NCI-H2029 (cell line): Measurements from ENCODE around the gene ZIC2.

Experiments used
- DNase-seq: peaks from one replicate; lab custom pipeline; 2025; lab: John Stamatoyannopoulos, UW

ZIC2 gene

DNA sequence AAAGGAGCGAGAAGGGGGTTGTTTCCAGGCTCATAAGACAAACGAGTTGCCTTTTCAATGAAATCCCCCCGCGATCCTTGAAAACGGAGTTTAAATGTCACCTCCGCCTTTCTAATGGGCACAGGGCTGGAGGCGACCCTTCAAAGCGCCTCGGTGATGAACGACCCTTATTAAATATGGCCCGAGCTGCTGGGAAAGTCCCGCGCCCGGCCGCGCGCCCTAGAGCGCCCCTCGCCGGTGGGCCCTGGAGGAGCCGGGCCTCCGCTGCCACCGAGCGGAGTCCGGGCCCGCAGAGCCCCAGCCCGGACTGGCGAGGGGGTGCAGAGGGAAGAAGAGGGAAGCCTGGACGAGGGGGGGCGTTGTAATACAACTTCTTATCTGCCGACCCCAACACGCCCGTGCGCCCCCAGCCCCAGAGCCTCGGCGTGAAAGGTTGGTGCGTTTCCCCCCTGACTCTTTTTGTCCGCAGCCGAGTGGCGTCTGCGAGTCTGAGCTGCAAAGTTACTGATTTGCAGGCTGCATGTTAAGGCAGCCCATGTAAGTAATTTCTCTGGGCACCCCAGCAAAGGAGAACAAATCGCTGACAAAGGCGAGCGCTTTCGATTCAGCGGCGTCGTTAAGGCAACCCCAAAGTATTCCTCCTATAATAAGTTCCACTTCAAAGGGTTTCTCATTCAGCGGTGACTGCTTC lies 21.9 kb upstream of the ZIC2 start:
- DNase-seq, result no peak

DNA sequence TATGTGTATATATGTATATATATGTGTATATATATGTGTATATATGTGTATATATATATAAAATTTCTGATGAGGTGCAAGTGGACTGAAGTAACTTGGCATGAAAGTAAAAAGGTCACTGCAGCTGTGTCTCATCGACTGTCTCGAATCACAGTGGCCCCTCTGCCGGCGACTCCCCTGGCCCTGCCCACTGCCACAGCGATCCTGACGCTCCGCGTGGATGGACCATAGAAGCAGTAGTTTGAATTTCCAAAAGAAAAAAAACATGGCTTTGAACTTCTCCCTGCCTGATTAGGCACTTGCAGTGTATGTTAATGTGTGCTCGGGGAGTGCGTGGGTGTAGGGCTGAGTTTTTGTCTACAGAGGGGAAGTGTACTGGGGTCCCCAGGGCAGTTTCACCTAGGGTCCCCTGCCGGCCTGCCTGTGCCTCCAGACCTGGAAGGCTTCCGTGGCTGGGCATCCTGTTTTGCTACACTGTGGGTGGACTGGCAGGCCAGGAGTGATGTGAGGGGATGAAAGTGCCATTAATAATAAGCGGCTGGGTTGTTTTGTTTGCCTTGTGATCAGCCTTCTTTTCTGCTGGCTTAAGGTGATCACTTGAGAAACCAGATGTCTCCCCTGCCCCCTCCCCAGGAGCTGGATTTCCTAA lies 20.8 kb upstream of the ZIC2 start:
- DNase-seq, result no peak

DNA sequence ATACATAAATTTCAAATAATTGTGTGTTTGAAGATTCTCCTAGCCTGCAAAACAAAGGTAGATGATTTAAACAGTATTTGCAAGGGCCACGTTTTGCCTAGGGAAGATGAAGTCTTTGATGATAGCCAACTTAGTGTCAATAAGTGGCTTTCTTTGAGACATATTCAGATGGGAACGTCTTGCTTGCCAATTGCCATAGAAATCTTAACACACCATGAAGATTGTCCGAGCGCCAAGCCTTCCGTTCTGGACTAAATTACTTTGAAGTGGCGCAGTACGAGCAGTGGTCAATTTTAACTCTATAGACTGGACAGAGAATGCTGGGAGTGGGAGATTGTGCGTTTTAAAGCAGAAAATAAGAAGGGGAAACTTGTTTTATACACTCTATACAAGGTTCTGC lies 19.9 kb upstream of the ZIC2 start:
- no peak for DNase-seq

DNA sequence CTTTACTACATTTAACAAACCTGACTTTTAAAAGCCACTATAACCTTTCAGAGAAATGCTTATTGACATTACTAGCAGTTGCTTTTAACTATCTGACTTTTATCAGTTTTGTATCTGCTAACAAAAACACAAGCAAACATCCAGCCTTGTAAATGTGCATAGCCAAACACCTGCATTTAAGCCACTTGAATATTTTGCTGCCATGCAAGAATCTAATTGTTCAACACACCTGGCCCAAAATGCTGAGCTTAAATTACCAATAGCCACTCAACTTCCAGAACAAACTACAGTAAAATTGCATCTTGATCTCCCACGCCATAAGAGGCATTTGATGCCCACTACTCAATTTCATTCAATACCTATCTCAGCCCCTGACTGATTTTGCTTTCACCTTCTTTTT lies 19.3 kb upstream of the ZIC2 start:
- DNase-seq, result no peak

DNA sequence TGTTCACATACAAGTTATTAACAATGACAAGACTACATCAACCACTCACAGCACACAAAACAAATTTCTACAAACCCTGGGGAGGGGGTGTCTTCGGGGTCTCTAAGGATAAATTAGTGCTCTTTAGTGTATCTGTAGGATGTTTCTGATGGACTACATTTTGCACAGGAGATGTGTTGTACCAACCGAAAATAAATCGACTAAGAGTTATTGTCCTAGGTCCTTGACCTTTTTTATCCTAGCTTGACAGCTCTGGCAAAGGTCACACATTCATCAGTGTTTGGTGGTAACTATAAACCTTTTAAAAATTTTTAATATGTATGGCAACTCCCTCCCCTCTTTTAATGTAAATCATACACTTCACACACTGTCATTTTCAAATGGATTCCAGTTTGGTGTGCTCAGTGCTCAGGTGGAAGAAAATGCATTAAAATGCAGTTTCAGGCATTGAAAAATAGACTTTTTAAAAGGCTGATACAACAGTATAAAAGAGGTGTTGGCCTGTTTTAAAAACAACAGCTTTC lies 17.7 kb upstream of the ZIC2 start:
- DNase-seq, result no peak

DNA sequence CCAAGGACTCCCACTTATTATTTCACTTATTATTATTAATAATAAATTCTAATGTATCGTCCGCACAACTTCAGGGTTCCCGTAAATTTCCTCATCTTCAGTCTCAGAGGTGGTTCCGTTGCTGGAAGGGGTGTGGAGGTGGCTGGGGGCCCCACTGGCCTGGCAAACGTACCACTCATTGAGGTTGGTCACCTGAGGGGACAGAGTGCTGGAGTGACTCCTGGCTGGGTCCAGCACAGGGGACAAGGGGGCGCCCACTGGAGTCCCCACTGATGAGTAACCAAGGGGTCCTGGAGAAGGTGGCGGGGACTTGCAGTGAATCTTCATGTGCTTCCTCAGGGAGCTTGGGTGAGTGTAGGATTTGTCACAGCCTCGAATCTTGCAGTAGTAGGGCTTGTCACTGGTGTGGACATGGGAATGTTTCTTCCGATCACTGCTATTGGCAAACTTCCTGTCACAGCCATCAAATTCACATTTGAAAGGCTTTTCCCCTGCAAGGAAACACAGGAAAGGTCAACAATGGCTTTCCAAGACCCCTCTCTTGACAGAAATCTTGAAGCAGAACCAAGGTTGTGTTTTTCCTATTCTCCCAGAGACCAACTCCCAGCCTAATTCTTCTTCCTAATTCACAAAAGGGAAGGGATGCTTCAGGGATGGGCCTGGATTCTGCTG lies 16.1 kb upstream of the ZIC2 start:
- no peak for DNase-seq

DNA sequence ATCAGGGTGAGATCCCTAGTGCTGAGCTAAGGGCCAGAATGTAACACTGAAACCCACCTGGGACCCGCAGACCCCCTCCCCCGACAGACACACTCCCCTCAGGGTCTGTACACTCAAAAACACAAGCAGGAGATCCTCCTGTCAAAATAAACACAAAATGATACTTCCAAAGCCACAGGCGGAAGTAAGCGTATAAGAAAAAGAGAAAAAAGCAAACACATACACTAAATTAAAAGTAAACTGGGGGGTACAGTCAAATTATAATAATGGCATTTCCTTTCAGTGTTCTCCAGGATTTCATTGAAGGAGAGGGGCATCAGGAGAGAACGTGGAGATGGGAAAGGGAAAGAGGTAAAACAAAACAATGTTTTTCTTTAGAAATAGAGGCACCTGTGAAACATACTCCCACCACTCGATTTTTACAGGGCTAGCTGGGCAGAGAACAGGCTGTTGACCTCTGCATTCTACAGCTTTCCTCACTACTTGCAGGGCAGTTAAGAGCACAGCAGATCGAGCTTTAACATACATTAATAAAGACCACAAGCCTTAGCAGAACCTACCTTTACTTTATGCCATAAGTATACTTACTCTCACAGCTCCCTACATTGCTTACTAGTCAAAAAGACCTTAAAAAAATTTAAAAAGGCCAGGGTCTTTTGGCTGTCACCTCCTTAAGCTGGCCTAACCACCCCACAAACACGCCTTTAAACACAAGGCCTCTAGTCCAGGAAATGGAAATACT lies 15.3 kb upstream of the ZIC2 start:
- DNase-seq, result no peak

DNA sequence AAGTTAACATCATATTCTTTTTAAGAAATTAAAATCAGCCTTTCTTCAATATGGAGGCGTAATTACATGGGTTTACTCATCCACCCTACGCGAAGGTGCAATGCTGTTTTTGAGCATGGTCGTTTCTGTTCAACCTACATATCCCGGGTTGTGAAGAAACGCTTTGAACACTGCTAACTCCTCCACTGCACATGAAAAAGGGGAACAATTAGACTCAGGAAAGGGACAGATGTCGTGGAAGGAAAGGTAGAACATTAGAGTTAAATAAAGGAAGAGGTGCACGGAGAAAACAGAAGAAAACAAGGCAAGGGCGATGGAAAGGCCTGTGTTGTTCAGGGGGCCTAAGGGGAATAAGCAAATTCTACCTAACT lies 14.1 kb upstream of the ZIC2 start:
- no peak for DNase-seq

DNA sequence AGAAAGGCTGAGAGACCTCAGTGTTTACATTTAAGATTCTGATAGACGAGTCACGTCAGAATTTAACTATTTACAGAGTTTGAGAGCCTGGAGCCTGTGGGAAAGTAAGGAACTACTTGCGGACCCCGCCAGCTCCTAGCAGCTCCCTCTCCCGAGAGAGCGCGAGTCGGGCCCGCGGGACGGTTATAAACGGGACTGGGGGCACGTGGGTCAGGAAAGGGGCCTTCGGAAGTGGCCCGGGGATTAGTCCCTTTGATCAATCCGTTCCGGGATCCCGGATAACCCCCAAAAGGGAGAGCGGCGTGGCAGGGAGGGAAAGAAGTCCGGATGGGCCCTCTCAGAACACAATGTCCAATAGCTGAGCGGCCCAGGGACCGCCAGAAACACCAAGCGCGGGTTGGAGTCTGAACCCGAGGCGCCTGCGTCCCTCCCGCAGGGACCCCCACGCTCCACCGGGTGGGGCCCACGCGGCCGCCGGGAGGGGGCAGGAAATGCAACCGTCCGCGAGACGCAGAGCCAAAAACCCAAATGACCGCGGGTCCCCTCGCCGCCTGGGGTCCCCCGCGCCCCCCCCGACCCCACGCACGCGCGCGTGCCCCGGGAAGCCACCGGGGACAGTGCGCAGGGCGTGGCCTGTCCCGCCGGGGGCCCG lies 13.6 kb upstream of the ZIC2 start:
- no peak for DNase-seq

DNA sequence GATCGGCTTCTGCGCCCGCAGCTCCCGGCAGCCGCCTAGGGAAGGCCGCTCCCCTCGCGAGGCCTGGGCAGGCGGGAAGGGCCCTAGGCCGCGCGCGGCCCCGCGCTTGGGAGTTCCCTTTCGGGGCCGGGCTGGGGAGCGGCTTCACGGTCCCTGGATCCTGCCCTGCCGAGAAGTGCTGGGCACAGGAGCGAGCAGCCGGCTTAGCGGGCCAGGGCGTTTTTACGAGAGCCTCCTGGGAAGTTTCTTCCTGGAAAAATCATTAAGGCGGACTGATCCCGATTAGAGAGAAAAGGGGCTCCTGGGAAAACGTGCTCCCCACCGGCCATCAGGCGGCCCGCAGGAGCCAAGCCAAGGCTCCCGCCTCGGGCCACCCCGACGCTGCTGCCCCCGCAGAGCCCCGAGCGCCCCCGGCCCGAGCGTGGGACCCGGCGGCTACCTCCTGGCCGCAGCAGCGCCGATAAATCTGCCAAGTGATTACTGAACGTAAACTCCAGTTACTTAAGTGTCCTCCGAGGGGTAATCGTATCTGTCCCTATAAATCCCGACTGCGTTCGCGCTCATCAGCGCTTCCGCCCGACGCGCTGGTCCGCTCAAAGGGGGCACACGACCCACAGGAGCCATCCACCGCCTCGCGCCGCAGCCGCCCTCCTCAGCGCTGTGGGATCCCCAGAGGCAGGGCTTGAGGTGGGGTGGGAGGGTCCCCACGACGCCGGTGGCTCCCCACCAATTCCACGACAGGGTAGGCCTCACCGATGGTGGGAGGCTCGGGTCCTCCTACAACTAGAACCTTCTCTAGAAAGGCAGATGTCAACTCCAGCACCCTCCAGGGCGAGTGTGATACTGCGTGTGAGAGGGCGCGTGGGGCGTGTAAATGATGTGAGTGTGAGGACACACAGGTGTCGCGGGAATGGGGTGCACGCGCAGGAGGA lies 12.8 kb upstream of the ZIC2 start:
- DNase-seq, result no peak

DNA sequence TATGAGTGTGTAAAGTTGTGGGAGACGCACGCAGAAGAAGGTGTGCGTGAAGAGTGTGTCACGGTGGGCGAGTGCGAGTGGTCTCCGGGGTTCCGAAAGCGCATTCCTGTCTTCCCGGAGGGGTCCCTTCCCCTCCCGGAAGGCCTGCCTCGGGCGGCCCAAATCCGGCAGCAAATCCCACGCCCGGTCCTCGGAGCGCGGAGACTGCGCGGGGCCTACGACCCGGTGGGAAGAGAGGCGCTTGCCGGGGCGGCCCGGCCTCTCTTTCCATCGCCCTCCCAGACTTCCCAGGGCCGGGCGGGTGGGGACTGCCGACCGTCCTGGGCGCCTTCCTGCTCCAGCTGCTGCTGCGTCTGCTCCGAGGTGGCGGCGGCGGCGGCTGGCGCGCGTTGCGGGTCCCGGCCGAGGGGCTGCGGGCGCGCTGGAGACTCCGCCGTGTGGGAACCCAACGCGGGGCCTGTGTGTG lies 12.1 kb upstream of the ZIC2 start:
- no peak for DNase-seq

DNA sequence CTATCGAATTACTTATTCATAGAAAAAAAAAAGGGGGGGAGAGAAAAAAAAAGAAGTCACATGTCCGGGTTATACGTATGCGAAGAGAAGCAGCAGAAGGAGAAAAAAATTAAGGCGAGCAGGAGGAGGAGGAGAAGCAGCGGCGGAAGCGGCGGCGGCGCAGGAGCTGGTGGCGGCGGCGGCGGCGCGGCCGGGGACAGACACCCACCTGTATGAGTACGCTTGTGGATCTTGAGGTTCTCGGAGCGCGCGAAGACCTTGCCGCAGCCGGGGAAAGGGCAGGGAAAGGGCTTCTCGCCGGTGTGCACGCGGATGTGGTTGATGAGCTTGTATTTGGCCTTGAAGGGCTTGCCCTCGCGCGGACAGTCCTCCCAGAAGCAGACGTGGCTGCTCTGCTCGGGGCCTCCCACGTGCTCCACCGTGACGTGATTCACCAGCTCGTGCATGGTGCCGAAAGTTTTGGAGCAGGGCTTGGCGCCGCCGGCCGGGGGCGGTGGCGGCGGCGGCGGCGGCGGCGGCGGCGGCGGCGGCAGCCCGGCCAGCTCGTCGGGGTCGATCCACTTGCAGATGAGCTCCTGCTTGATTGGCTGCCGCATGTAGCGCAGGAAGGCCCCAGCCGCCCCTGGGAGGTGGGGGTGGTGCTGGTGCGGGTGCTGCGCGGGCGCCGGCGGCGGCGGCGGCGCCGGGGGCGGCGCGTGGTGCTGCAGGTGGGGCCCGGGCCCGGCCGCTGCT lies 11.5 kb upstream of the ZIC2 start:
- DNase-seq, result no peak

DNA sequence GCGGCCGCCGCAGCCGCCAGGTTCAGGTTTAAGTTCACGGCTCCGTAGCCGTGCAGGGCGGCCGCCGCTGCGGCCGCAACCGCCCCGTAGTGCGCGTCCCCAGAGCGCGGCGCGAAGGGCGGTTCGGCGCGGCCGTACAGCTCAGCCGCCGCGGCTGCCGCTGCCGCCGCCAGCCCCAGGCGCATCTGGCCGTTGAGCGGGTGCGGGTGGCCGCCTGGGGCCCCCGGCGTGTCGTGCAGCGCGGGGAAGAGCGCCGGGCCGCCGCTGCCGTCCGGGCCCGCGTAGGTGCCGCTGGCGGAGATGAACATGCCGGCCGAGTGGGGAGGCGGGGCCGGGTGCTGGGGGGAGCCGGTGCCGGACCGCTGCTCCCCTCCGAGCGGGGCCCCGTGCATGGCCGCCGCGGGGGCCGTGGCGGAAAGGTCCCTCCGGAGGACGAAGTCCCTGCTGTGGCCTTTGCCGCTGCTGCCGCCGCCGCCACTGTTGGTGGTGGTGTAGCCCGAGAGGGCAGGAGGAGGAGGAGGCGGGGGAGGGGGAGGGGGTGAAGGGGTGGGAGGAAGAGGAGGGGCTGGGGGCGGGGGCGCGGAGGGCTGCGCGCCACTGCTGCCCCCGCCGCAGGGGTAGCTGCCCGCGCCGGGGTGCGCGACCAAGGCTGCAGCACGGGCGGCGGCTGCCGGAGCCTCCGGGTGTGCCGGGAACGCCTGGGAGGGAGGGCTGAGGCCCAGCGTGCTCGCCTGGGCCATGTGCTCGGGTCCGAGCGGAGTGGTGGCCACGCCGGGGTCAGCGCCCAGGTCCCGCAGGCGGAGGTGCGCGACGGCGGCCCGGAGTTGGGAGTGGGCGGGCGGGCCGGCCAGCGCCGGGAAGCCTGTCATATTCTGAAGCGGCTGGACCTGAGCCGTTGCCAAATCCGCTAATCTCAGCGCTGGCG lies 10.7 kb upstream of the ZIC2 start:
- DNase-seq, result no peak

DNA sequence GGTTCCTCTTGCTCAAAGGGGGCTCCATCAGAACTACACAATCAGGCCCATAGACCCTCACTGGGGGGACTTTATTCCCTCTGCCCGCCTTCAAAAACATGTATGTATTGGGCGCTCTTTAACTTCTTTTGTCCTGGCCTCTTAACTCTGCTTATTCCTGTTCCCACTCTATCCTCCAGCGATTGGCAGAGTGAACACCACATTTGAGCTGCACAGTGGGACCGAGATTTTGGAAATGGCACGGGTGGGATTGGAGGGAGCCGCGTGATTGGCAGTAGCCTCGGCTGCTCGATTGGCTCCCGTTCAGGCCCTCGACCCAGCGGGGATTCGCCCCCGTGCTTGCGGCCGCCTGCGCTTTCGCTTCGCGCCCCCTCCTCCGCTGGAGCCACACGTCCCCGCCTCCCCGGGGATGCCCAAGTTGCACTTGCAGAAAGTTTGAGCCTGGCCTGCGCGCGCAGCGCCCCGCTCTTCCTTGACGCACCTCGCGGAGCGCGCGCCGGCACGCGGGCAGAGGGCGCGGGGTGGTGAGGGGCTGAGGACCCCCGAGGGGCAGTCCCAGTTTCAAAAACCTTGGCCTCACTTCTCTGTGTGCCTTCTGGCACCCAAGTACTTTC lies 9.9 kb upstream of the ZIC2 start, which contains the start of gene ZIC5:
Gene ZIC5, minus strand, starts transcription at position 192 of the 614 bp plus-strand sequence. Its CDS starts 164 bp downstream, at position 28.
- DNase-seq, result no peak

DNA sequence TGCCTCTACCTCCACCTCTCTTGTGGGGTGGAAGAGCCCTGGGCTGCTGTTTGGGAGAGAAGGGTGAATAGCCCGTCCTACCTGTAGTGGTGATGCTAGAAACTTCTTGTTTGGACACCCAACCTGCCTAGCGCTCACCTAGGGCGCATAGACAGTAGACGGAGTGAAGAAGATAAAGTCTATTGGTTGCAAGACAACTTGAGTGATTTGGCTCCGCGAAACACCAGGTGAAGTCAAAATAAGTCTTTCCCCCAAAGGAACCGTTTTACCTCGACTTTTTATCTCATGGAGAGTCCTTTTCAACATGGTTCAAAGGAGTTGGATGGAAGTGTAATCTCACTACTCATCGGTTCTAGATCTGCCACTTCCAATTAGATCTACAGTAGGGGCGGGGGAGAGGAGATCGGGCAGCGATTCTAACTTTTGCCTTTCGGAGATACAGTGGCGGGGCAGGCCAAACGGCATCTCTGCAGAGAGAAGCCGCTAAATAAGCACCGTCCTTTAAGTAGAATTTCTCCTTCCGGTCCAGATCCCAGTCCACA lies 9.3 kb upstream of the ZIC2 start:
- no peak for DNase-seq

DNA sequence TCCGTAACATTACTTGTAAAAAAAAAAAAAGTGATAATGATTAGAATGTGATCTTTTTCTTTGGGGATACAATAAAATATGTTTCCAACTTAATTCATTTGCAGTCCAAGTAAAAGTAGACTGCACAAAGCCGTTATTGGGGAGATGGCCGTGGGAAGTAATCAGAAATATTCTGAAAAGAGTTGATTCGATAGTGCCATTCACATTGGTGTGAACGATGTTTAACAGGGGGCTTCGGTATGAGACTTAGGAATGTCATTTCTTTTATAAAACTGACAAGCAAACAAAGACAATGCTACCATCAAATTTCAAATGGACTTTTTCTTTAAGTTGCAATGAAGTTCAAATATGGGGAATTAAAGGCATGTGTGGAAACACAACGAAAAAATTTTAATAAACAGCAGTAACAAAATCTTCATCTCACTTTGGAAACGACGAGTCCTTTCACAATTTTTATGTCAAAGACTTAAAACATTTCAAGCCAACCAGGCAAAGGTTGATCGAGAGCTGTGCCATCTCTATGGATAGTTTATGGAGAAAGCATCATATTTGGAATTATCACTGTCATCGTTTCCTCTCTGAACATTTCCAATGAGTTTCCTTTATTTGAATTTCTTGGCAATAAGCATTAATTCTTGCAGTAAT lies 8.3 kb upstream of the ZIC2 start:
- DNase-seq, result no peak

DNA sequence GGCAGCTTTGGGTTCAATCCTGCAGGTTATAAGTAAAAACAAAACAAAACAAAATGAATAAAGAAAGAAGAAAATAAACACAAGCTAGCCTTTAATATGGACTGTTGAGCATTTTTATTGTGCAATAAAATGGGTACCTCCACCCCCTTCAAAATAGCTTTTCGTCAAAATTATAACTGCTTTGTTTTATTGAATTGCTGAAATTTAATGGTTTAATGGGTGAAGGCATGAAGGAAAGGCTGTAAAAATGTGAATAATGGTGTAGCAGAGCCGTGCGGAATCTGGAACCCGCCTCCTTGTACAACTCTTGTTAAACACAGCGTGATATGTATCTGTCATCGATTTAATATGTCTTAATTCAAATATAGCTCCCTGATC lies 7.8 kb upstream of the ZIC2 start:
- no peak for DNase-seq
